PC-9 (cell line): ENCODE results near the gene PPP1R16B.

ENCODE experiments used
- EZH2 ChIP-seq: fragments of 200-600 bp; sonication (generic); IDR thresholded peaks from 2 replicates; pipeline ENCODE4 v1.8.0; 2017; ENCODE audit warnings: antibody characterized with exemption, low read depth
- TF ChIP-seq, protein P1 (sequence below): fragments of 200-600 bp; sonication (generic); conservative IDR thresholded peaks from 2 replicates; pipeline ENCODE4 v1.6.1; 2017; ENCODE audit warnings: mixed run types, antibody characterized with exemption, mild to moderate bottlenecking, moderate library complexity

DNA sequence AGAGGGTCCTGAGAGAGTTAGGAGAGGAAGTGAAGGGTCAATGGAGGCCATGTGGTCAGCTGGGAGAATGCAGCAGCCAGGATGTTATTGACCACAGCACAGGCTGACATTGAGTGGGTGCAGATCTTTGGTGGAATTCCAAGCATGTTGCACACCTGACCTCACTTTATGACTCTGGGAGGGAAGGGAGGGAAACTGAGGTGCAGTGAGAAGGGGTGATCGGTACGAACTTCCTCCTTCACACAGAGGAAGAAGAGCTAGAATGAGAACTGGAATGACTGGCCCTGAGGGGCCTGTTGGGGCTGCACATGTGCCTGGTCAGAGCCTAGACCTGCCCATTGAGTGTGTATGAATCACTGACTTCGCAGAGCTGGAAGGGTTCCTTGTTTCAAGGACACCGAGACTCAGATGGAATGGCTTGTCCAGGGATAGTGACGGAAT lies 130.5 kb downstream of the PPP1R16B start:
- no peak for TF ChIP-seq EZH2
- TF ChIP-seq, protein P1, sequence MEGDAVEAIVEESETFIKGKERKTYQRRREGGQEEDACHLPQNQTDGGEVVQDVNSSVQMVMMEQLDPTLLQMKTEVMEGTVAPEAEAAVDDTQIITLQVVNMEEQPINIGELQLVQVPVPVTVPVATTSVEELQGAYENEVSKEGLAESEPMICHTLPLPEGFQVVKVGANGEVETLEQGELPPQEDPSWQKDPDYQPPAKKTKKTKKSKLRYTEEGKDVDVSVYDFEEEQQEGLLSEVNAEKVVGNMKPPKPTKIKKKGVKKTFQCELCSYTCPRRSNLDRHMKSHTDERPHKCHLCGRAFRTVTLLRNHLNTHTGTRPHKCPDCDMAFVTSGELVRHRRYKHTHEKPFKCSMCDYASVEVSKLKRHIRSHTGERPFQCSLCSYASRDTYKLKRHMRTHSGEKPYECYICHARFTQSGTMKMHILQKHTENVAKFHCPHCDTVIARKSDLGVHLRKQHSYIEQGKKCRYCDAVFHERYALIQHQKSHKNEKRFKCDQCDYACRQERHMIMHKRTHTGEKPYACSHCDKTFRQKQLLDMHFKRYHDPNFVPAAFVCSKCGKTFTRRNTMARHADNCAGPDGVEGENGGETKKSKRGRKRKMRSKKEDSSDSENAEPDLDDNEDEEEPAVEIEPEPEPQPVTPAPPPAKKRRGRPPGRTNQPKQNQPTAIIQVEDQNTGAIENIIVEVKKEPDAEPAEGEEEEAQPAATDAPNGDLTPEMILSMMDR = no peak
